OCI-LY7 (cell line): ENCODE results near the gene TRIM71. TPM values are rescaled to one million over a fixed set of nuclear protein-coding genes. Genes with fewer than 3 reads are reported as not detected.

Source experiments
- BruUV-seq: library from RNA; stranded (reverse); fragments of 400-500 nt; replicated peaks from 2 replicates; lab custom pipeline; 2021; lab: Mats Ljungman, UMichigan
- CTCF ChIA-PET: fragments of 300-600 bp; sonication (Branson Sonifier 250); formaldehyde crosslinking; loops from one replicate; lab custom pipeline; 2022; ENCODE audit warnings: antibody characterized with exemption; ENCODE audit not compliant: unreplicated experiment; lab: Charles Lee
- POLR2A ChIA-PET: fragments of 300-600 bp; sonication (Branson Sonifier 250); formaldehyde crosslinking; loops from one replicate; lab custom pipeline; 2022; ENCODE audit warnings: antibody characterized with exemption; lab: Charles Lee
- DNase-seq: peaks from one replicate; pipeline ENCODE4 v3.0.0-alpha.2; 2015; ENCODE audit warnings: low spot score
- H2AFZ ChIP-seq: fragments of 200-600 bp; sonication (generic), shearing (Covaris generic); 2 replicates; pipeline ENCODE4 v1.6.1; 2014; ENCODE audit warnings: mild to moderate bottlenecking, antibody characterized with exemption, low read length, moderate library complexity
- H3K27ac ChIP-seq: fragments of 200-600 bp; sonication (generic); 2 replicates; pipeline ENCODE4 v1.5.1; 2014; ENCODE audit warnings: mixed run types, low read depth, mild to moderate bottlenecking, moderate library complexity, low read length, inconsistent platforms; ENCODE audit not compliant: poor library complexity, severe bottlenecking
- H3K36me3 ChIP-seq: fragments of 200-600 bp; sonication (generic); 2 replicates; pipeline ENCODE4 v1.6.1; 2014; ENCODE audit warnings: mild to moderate bottlenecking, antibody characterized with exemption, low read length, moderate library complexity, mixed read lengths; ENCODE audit not compliant: insufficient read depth
- H3K4me1 ChIP-seq: fragments of 200-600 bp; sonication (generic); 2 replicates; pipeline ENCODE4 v1.5.1; 2014; ENCODE audit warnings: mild to moderate bottlenecking, low read length; ENCODE audit not compliant: insufficient read depth, poor library complexity, severe bottlenecking
- H3K4me2 ChIP-seq: fragments of 200-600 bp; sonication (generic); 2 replicates; pipeline ENCODE4 v1.6.1; 2014; ENCODE audit warnings: mild to moderate bottlenecking, low read length
- H3K4me3 ChIP-seq: fragments of 200-600 bp; sonication (generic); 2 replicates; pipeline ENCODE4 v1.5.1; 2014; ENCODE audit warnings: mild to moderate bottlenecking, low read depth, low read length; ENCODE audit not compliant: poor library complexity, severe bottlenecking
- H3K79me2 ChIP-seq: fragments of 200-600 bp; sonication (generic); 2 replicates; pipeline ENCODE4 v1.6.1; 2016; ENCODE audit warnings: low read depth, mild to moderate bottlenecking, low read length, moderate library complexity, mixed read lengths; ENCODE audit not compliant: insufficient read depth
- H3K9me2 ChIP-seq: fragments of 200-600 bp; sonication (generic); 2 replicates; pipeline ENCODE4 v1.6.1; 2016; ENCODE audit warnings: mild to moderate bottlenecking, low read length, mixed read lengths; ENCODE audit not compliant: insufficient read depth
- H3K9me3 ChIP-seq: fragments of 200-600 bp; sonication (generic); 2 replicates; pipeline ENCODE4 v1.6.1; 2014; ENCODE audit warnings: mild to moderate bottlenecking, mixed run types, low read length, mixed read lengths
- H4K20me1 ChIP-seq: fragments of 200-600 bp; sonication (generic); 2 replicates; pipeline ENCODE4 v1.6.1; 2014; ENCODE audit warnings: mild to moderate bottlenecking, antibody characterized with exemption, low read length, moderate library complexity, mixed read lengths; ENCODE audit not compliant: insufficient read depth
- EZH2phosphoT487 ChIP-seq: fragments of 200-600 bp; sonication (generic); IDR thresholded peaks from 2 replicates; pipeline ENCODE4 v1.6.1; 2018; ENCODE audit warnings: low read depth, borderline replicate concordance, mild to moderate bottlenecking, mixed run types, antibody characterized with exemption, low read length, moderate library complexity, mixed read lengths
- intact Hi-C: fragments of 100-400 bp; cut with micrococcal nuclease; formaldehyde crosslinking; loops from one replicate; pipeline ENCODE4 v1.10.0; 2022; ENCODE audit not compliant: unreplicated experiment
- total RNA-seq, 2 experiments: library from RNA; depleted of rRNA in 1 of 2; stranded (reverse); fragments of >200 nt in 1 of 2; shearing (Covaris generic) in 1 of 2; gene quantifications; 2 replicates each; pipeline ENCODE4 v1.2.3, GENCODE V29; 2014 to 2022
- TF ChIP-seq, protein P1 (sequence below): fragments of 200-600 bp; sonication (generic); conservative IDR thresholded peaks from 2 replicates; pipeline ENCODE4 v1.5.1; 2014; ENCODE audit warnings: mild to moderate bottlenecking, antibody characterized with exemption, low read length, moderate library complexity, mixed read lengths

TRIM71 gene
- total RNA-seq, 2 experiments from 2014 or later, result not detected

DNA sequence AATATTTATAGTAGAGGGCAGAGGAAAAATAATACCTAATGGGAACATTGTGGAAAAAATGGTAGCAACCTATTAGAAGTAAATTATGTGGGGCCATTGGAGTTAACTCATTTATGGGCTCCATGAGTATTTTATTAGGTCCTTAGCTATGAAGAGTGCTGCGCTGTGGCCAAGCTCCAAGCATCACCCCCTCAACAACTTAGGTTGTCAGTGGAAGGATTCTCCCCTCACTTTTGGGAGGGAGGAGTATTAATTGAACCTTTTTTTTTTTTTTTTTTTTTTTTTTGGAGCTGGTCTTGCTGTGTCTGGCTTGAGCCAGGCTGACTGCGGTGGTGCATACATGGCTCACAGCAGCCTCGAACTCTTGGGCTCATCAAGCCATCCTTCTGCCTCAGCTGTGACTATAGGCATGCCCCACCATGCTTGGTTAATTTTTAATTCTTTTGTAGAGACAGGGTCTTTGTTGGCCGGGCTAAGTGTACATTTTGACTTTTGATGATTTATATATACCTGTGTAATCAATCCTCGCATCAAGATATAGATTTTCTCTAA, 45.2 kb downstream of the TRIM71 start:
- TF ChIP-seq, protein P1, sequence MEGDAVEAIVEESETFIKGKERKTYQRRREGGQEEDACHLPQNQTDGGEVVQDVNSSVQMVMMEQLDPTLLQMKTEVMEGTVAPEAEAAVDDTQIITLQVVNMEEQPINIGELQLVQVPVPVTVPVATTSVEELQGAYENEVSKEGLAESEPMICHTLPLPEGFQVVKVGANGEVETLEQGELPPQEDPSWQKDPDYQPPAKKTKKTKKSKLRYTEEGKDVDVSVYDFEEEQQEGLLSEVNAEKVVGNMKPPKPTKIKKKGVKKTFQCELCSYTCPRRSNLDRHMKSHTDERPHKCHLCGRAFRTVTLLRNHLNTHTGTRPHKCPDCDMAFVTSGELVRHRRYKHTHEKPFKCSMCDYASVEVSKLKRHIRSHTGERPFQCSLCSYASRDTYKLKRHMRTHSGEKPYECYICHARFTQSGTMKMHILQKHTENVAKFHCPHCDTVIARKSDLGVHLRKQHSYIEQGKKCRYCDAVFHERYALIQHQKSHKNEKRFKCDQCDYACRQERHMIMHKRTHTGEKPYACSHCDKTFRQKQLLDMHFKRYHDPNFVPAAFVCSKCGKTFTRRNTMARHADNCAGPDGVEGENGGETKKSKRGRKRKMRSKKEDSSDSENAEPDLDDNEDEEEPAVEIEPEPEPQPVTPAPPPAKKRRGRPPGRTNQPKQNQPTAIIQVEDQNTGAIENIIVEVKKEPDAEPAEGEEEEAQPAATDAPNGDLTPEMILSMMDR, result no peak
- TF ChIP-seq EZH2phosphoT487, result no peak
- H2AFZ ChIP-seq, result no peak overlapping the region
- DNase-seq, result no peak
- no peaks in the 10 kb centered on the region for H3K79me2 ChIP-seq
- H4K20me1 ChIP-seq, result no peaks in the 10 kb centered on the region
- no peaks in the 10 kb centered on the region for H3K4me1 ChIP-seq
- H3K9me2 ChIP-seq, result no peaks in the 10 kb centered on the region
- no peak overlapping the region for H3K27ac ChIP-seq
- BruUV-seq, result no TSS peak
- no peak overlapping the region for H3K4me2 ChIP-seq
- CTCF ChIA-PET, result no interaction called here
- no peaks in the 10 kb centered on the region for H3K36me3 ChIP-seq
- no peaks in the 10 kb centered on the region for H3K9me3 ChIP-seq
- intact Hi-C loops, result no loop called here
- no peak overlapping the region for H3K4me3 ChIP-seq
- POLR2A ChIA-PET, result interaction anchor here (0.6 kb wide), 1 partner anchor 48 kb away, joined by 3 read pairs; no protein-coding TSS in a partner anchor

DNA sequence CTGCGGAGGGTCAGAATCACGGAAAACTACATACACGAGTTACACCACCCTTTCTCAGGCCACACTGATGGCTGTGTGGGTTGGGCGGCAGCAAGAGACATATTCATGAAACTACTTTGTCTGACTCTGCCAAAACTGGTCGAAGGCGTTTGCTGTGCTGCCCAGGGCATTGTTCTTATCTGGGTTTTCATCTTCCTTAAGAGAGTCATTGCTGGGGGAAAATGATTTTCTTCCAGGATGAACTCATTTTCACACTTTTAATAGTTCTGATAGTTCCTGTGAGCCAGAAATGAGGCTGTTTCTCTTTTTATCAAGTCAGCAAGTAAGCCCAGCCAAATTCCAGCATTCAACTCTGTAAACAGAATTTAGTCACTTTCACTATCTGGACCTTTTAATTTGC, 47.6 kb downstream of the TRIM71 start:
- H3K4me2 ChIP-seq, result no peak overlapping the region
- ChIA-PET POLR2A (interaction anchor here (0.7 kb wide), 1 partner anchor 820 kb away, joined by 3 read pairs; no protein-coding TSS in a partner anchor), CTCF (no interaction called here)
- H3K4me3 ChIP-seq, result no peak overlapping the region
- TF ChIP-seq EZH2phosphoT487, result no peak
- TF ChIP-seq, protein P1, result no peak
- intact Hi-C loops, result no loop called here
- no peak for DNase-seq
- no TSS peak for BruUV-seq
- no peaks in the 10 kb centered on the region for H3K79me2 ChIP-seq
- no peaks in the 10 kb centered on the region for H3K36me3 ChIP-seq
- no peak overlapping the region for H2AFZ ChIP-seq
- H3K9me3 ChIP-seq, result no peaks in the 10 kb centered on the region
- H3K4me1 ChIP-seq, result no peaks in the 10 kb centered on the region
- H3K9me2 ChIP-seq, result no peaks in the 10 kb centered on the region
- H4K20me1 ChIP-seq, result no peaks in the 10 kb centered on the region
- no peak overlapping the region for H3K27ac ChIP-seq

DNA sequence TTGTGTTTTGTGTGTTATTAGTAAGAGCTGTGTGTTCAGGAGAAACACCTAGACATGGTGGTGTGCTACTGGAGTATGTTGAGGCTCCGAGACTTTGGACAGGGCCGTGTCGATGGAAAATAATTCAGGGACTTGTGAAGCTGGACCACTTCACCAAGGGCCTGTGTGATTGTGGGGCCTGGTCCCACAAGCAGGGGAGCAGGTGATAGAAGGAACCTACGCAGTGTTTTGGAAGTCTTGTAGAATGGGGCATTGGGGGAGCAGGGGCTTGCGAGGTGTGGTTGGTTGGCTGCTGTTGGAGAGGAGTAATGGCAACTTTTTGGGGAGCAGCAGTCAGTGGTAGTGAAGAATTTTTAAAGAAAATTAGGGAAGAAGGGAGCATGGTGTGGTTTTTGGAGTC, 48.7 kb downstream of the TRIM71 start:
- no peak overlapping the region for H2AFZ ChIP-seq
- no peaks in the 10 kb centered on the region for H3K36me3 ChIP-seq
- BruUV-seq, result no TSS peak
- intact Hi-C loops, result no loop called here
- H3K4me1 ChIP-seq, result no peaks in the 10 kb centered on the region
- H4K20me1 ChIP-seq, result no peaks in the 10 kb centered on the region
- no peak for DNase-seq
- ChIA-PET CTCF (no interaction called here), POLR2A (interaction anchor here (0.7 kb wide), 1 partner anchor 61 kb away, joined by 3 read pairs; no protein-coding TSS in a partner anchor)
- no peaks in the 10 kb centered on the region for H3K79me2 ChIP-seq
- H3K27ac ChIP-seq, result no peak overlapping the region
- no peak overlapping the region for H3K4me3 ChIP-seq
- no peaks in the 10 kb centered on the region for H3K9me2 ChIP-seq
- no peak overlapping the region for H3K4me2 ChIP-seq
- no peak for TF ChIP-seq EZH2phosphoT487
- TF ChIP-seq, protein P1, result no peak
- no peaks in the 10 kb centered on the region for H3K9me3 ChIP-seq
